K562 (cell line): ENCODE measurements around the gene OCA2. TPM values are rescaled to one million over a fixed set of nuclear protein-coding genes. Genes with fewer than 3 reads are reported as not detected.
A peak's percentile ranks its signal among the peaks of the same experiment; 100 is the strongest.

Experiments used
- ATAC-seq: fragments of 200-7000 bp; cut with Tn5 transposase; 3 replicates; pipeline ENCODE4 v1.9.1; 2020; ENCODE audit warnings: moderate library complexity
- BruUV-seq: library from RNA; stranded (reverse); fragments of 400-500 nt; replicated peaks from 2 replicates; lab custom pipeline; 2021; lab: Mats Ljungman, UMichigan
- CTCF ChIA-PET: fragments of 300-600 bp; formaldehyde crosslinking; extraction: SDS; loops from one replicate; lab custom pipeline; 2021; ENCODE audit warnings: low intra/inter-chr PET ratio; lab: Yijun Ruan, JAX
- POLR2A ChIA-PET: fragments of 300-600, 350-650 bp; sonication (Branson Sonifier 250); formaldehyde crosslinking; extraction: SDS; loops from one replicate; lab custom pipeline; 2021; ENCODE audit warnings: antibody characterized with exemption, inconsistent platforms; lab: Yijun Ruan, JAX
- DNase-seq, 4 experiments: peaks; one replicate each; pipeline versions ENCODE4 v3.0.0 to v3.0.0-alpha.2; 2011 to 2018; ENCODE audit warnings: low spot score in 3 of 4, mixed read lengths in 3 of 4; ENCODE audit errors: extremely low read depth in 1 of 4
- FAIRE-seq: peaks from 2 replicates; lab custom pipeline; 2011; peaks lifted over from hg19 to GRCh38; lab: Jason Lieb, UNC
- H2AFZ ChIP-seq: 2 replicates; pipeline ENCODE4 v1.6.0; 2011; ENCODE audit warnings: low read depth, low read length, control low read depth, inconsistent platforms
- H3K27ac ChIP-seq: fragments of 200-600 bp; 3 replicates; pipeline ENCODE4 v1.8.0; 2011; ENCODE audit warnings: low read depth, mild to moderate bottlenecking, control low read depth, inconsistent platforms, low read length, moderate library complexity, mixed read lengths; ENCODE audit errors: extremely low read depth
- H3K27me3 ChIP-seq, 2 experiments: fragments of 300-600 bp in 1 of 2; 2 replicates in 1 of 2; 3 replicates in 1 of 2; pipeline versions ENCODE4 v1.6.0 to v1.8.0; 2011; ENCODE audit warnings: inconsistent platforms in 2 of 2, low read length in 2 of 2, mild to moderate bottlenecking in 1 of 2, mixed read lengths in 1 of 2, moderate library complexity in 1 of 2; ENCODE audit not compliant: control insufficient read depth in 2 of 2, insufficient read depth in 2 of 2
- H3K36me3 ChIP-seq: fragments of 300-600 bp; 3 replicates; pipeline ENCODE4 v1.8.0; 2011; ENCODE audit warnings: mild to moderate bottlenecking, low read length, inconsistent platforms; ENCODE audit not compliant: control insufficient read depth, insufficient read depth
- H3K4me1 ChIP-seq, 2 experiments: fragments of 200-600 bp in 1 of 2; replicated peaks in 1 of 2; 2 replicates in 1 of 2; 3 replicates in 1 of 2; pipeline versions ENCODE4 v1.5.1 to v1.8.0; 2011; ENCODE audit warnings: inconsistent platforms in 2 of 2, low read length in 2 of 2, mild to moderate bottlenecking in 1 of 2, mixed read lengths in 1 of 2, moderate library complexity in 1 of 2; ENCODE audit not compliant: control insufficient read depth in 2 of 2, insufficient read depth in 2 of 2
- H3K4me2 ChIP-seq: 2 replicates; pipeline ENCODE4 v1.6.1; 2011; ENCODE audit warnings: low read length, control low read depth, inconsistent platforms, mixed read lengths; ENCODE audit not compliant: insufficient read depth
- H3K4me3 ChIP-seq: fragments of 200-600 bp; sonication (generic), shearing (Covaris generic); 2 replicates; pipeline ENCODE4 v1.5.1; 2016; ENCODE audit warnings: control low read depth, inconsistent platforms
- H3K79me2 ChIP-seq: fragments of 200-600 bp; 3 replicates; pipeline ENCODE4 v1.8.0; 2011; ENCODE audit warnings: low read length, inconsistent platforms; ENCODE audit not compliant: control insufficient read depth, insufficient read depth
- H3K9ac ChIP-seq, 2 experiments: 2 replicates each; pipeline versions ENCODE4 v1.6.0 to v1.6.1; 2011; ENCODE audit warnings: low read depth in 2 of 2, low read length in 2 of 2, control low read depth in 1 of 2, inconsistent platforms in 1 of 2, mild to moderate bottlenecking in 1 of 2, mixed read lengths in 1 of 2; ENCODE audit not compliant: insufficient read depth in 1 of 2
- H3K9me1 ChIP-seq: one replicate; pipeline ENCODE4 v1.6.0; 2011; ENCODE audit warnings: inconsistent platforms, mild to moderate bottlenecking, low read length, moderate library complexity; ENCODE audit not compliant: control insufficient read depth, insufficient read depth
- H3K9me3 ChIP-seq: replicated peaks from 2 replicates; pipeline ENCODE4 v1.5.1; 2011; ENCODE audit warnings: low read depth, low read length, inconsistent platforms; ENCODE audit not compliant: control insufficient read depth, insufficient read depth
- H4K20me1 ChIP-seq: replicated peaks from 2 replicates; pipeline ENCODE4 v1.6.1; 2011; ENCODE audit warnings: low read length, inconsistent platforms, mixed read lengths; ENCODE audit not compliant: control insufficient read depth, insufficient read depth
- CBFA2T2 ChIP-seq: fragments of 450-650 bp; conservative IDR thresholded peaks from 2 replicates; pipeline ENCODE4 v1.6.1; 2017; ENCODE audit warnings: mild to moderate bottlenecking
- CBFA2T3 ChIP-seq: fragments of 450-650 bp; IDR thresholded peaks from 2 replicates; pipeline ENCODE4 v1.6.1; 2017
- GTF3C2 ChIP-seq: IDR thresholded peaks from 3 replicates; pipeline ENCODE4 v1.6.1; 2011; ENCODE audit warnings: borderline replicate concordance, mild to moderate bottlenecking, moderate library complexity; ENCODE audit not compliant: insufficient read length; ENCODE audit errors: extremely low read depth
- SIN3A ChIP-seq, 2 experiments: fragments of 150-350 bp in 1 of 2; IDR thresholded peaks; 2 replicates each; pipeline ENCODE4 v1.6.1; 2011 to 2016; ENCODE audit warnings: borderline replicate concordance in 2 of 2, low read depth in 2 of 2, low read length in 2 of 2, mild to moderate bottlenecking in 2 of 2, moderate library complexity in 2 of 2; ENCODE audit not compliant: control insufficient read depth in 1 of 2
- TAL1 ChIP-seq: fragments of 450-650 bp; IDR thresholded peaks from 2 replicates; pipeline ENCODE4 v1.6.1; 2016; ENCODE audit warnings: mild to moderate bottlenecking
- TCF3 ChIP-seq: sonication (generic); formaldehyde crosslinking; IDR thresholded peaks from 2 replicates; pipeline ENCODE4 v1.4.0; 2020; ENCODE audit warnings: mild to moderate bottlenecking, missing genetic modification reagents
- TEAD4 ChIP-seq, 2 experiments: sonication (generic) in 1 of 2; formaldehyde crosslinking in 1 of 2; IDR thresholded peaks; 2 replicates each; pipeline versions ENCODE4 v1.6.1 to v1.8.0; 2012 to 2022; ENCODE audit warnings: borderline replicate concordance in 1 of 2, inconsistent platforms in 1 of 2, low read length in 1 of 2, mild to moderate bottlenecking in 1 of 2, missing genetic modification reagents in 1 of 2
- WGBS: fragments of 100-300 bp; shearing (Covaris generic); methylation state at CpG from one replicate; pipeline ENCODE4 v1.1.6; 2016; ENCODE audit warnings: low coverage, mixed read lengths; ENCODE audit not compliant: insufficient coverage; ENCODE audit errors: missing lambda C conversion rate; 5-methylcytosine and 5-hydroxymethylcytosine counted together
- in situ Hi-C: fragments of 300-500 bp; cut with MboI; formaldehyde crosslinking; loops from 4 replicates; pipeline ENCODE4 v1.15.0; 2018; ENCODE audit warnings: inconsistent platforms, mixed read lengths
- intact Hi-C: fragments of 100-400 bp; cut with micrococcal nuclease; formaldehyde crosslinking; loops from 2 replicates; pipeline ENCODE4 v1.14.2; 2022
- polyA plus RNA-seq, 8 experiments: library from polyadenylated mRNA; depleted of rRNA in 4 of 8; stranded (reverse) in 5 of 8; unstranded in 3 of 8; fragments of >200 nt; fragmentation: Nextera tagmentation in 2 of 8; fragmentation: Illumina TruSeq in 1 of 8; extraction: Ambion mirVana in 2 of 8; extraction: Trizol in 1 of 8; gene quantifications; 2 replicates each; pipeline versions ENCODE4 v1.2.1 to v1.2.3, GENCODE V29; 2011 to 2014; ENCODE audit warnings: inconsistent platforms in 1 of 8, missing spikeins in 1 of 8
- total RNA-seq, 7 experiments: library from RNA; depleted of rRNA in 6 of 7; stranded (reverse); fragments of >200 nt in 6 of 7; fragmentation: Illumina TruSeq in 2 of 7; extraction: Trizol in 2 of 7; gene quantifications; 2 replicates each; pipeline versions ENCODE4 v1.2.1 to v1.2.3, GENCODE V29; 2011 to 2021; ENCODE audit warnings: low replicate concordance in 1 of 7

The OCA2 gene
- total and polyA plus RNA-seq, 9 of the 15 experiments (the other 6 are each of a cell fraction or from before 2014, with no cell fraction given) = 0.07 to 0.59 (median 0.17) TPM; not detected in 1

GRCh38 chr15:27833178-27833577 lies 265.9 kb downstream of the OCA2 start:
- Histone ChIP-seq H3K4me2 (no peak overlapping the region), H3K9me3 (no peaks in the 10 kb centered on the region), H3K4me3 (no peak overlapping the region), H3K79me2 (no peaks in the 10 kb centered on the region), H3K9ac (no peak overlapping the region), H3K4me1 (no peaks in the 10 kb centered on the region), H3K9me1 (no peaks in the 10 kb centered on the region), H3K36me3 (no peaks in the 10 kb centered on the region), H3K27ac (no peak overlapping the region), H2AFZ (no peak overlapping the region), H3K27me3 (peaks cover 13 to 33% of the 10 kb centered on the region in 2 experiments), H4K20me1 (no peaks in the 10 kb centered on the region)
- TF ChIP-seq GTF3C2 (no peak), CBFA2T3 (peak; percentile 59), SIN3A (IDR thresholded peaks at IDR 0.05; ENCODE audit: borderline replicate concordance in 2 of 2, control insufficient read depth in 1 of 2, low read depth in 2 of 2, low read length in 2 of 2) (no peak), TAL1 (peak; percentile 33; the same call in 1 of the 2 replicates), TEAD4 (IDR thresholded peaks at IDR 0.05; ENCODE audit: low read length) (0 out of 2 replicates have a peak, but pooled peaks have one; percentile 14), TEAD4 (CRISPR knock-in tag; IDR thresholded peaks at IDR 0.05; ENCODE audit: borderline replicate concordance) (no peak), TCF3 (CRISPR knock-in tag) (peak; percentile 50; the same call in 1 of the 2 replicates), CBFA2T2 (0 out of 2 replicates have a peak, but pooled peaks have one; percentile 33)
- WGBS = 2% methylated on average over 4 of the region's 4 CpGs
- POLR2A ChIA-PET = no interaction called here
- in situ Hi-C loops (no loop called here), intact Hi-C loops (no loop called here)
- no TSS peak for BruUV-seq
- ATAC-seq = no peak
- no peak for FAIRE-seq
- DNase-seq = no peak
- CTCF ChIA-PET = no interaction called here
